CD4-positive, alpha-beta T cell (primary cell): ENCODE measurements around the gene MACC1. TPM values are rescaled to one million over a fixed set of nuclear protein-coding genes. Genes with fewer than 3 reads are reported as not detected.

Experiments used
- ATAC-seq: fragments of 200-7000 bp; cut with Tn5 transposase; one replicate; pipeline ENCODE4 v1.10.0; 2022; ENCODE audit warnings: mild to moderate bottlenecking; ENCODE audit not compliant: poor library complexity
- CTCF ChIA-PET: fragments of 350-600 bp; sonication (Branson Sonifier 250); formaldehyde crosslinking; loops from one replicate; lab custom pipeline; 2021; ENCODE audit warnings: antibody characterized with exemption, inconsistent platforms; lab: Charles Lee
- POLR2A ChIA-PET: fragments of 350-600 bp; sonication (Branson Sonifier 250); formaldehyde crosslinking; loops from one replicate; lab custom pipeline; 2021; ENCODE audit warnings: antibody characterized with exemption, inconsistent platforms; lab: Charles Lee
- DNase-seq, 14 experiments: peaks; one replicate each; pipeline ENCODE4 v3.0.0-alpha.2; 2013 to 2020; ENCODE audit warnings: mixed read lengths in 2 of 14
- H3K27ac ChIP-seq, 2 donors: one replicate each; pipeline versions ENCODE4 v1.5.1 to v1.7.0; 2013; ENCODE audit warnings: low read length in 2 of 2, low read depth in 1 of 2, mild to moderate bottlenecking in 1 of 2
- H3K27me3 ChIP-seq, 2 experiments: 1 replicate in 1 of 2; 2 replicates in 1 of 2; pipeline versions ENCODE4 v1.6.1 to v1.7.0; 2013; ENCODE audit warnings: low read length in 2 of 2, control low read depth in 1 of 2, mild to moderate bottlenecking in 1 of 2, moderate library complexity in 1 of 2; ENCODE audit not compliant: insufficient read depth in 2 of 2, control insufficient read depth in 1 of 2
- H3K36me3 ChIP-seq: one replicate; pipeline ENCODE4 v1.6.1; 2013; ENCODE audit warnings: low read length, control low read depth; ENCODE audit not compliant: insufficient read depth
- H3K4me1 ChIP-seq: one replicate; pipeline ENCODE4 v1.6.1; 2013; ENCODE audit warnings: low read length, control low read depth; ENCODE audit not compliant: insufficient read depth
- H3K4me3 ChIP-seq: one replicate; pipeline ENCODE4 v1.5.1; 2013; ENCODE audit warnings: mild to moderate bottlenecking, low read length, moderate library complexity
- H3K9me3 ChIP-seq, 2 experiments: 1 replicate in 1 of 2; 2 replicates in 1 of 2; pipeline versions ENCODE4 v1.6.1 to v1.7.0; 2013; ENCODE audit warnings: low read length in 2 of 2, mild to moderate bottlenecking in 2 of 2, control low read depth in 1 of 2, moderate library complexity in 1 of 2; ENCODE audit not compliant: control insufficient read depth in 1 of 2, insufficient read depth in 1 of 2
- H3K27ac Mint-ChIP-seq: one replicate; pipeline ENCODE4 v1.8.0; 2020; ENCODE audit warnings: mixed read lengths
- H3K27me3 Mint-ChIP-seq: one replicate; pipeline ENCODE4 v1.8.0; 2021; ENCODE audit warnings: mixed read lengths
- H3K36me3 Mint-ChIP-seq: one replicate; pipeline ENCODE4 v1.8.0; 2021; ENCODE audit warnings: low read depth, mixed read lengths
- H3K4me1 Mint-ChIP-seq: one replicate; pipeline ENCODE4 v1.8.0; 2021; ENCODE audit warnings: low read depth, mixed read lengths
- H3K4me3 Mint-ChIP-seq: one replicate; pipeline ENCODE4 v1.8.0; 2020; ENCODE audit warnings: mild to moderate bottlenecking, mixed read lengths
- H3K9me3 Mint-ChIP-seq: one replicate; pipeline ENCODE4 v1.8.0; 2020; ENCODE audit warnings: mixed read lengths
- intact Hi-C, 2 experiments: fragments of 100-400 bp; cut with DNase I in 1 of 2; cut with micrococcal nuclease in 1 of 2; formaldehyde crosslinking; loops; one replicate each; pipeline versions ENCODE4 v1.15.1 to v1.9.0; 2023 to 2025; cut with DNase I, micrococcal nuclease
- total RNA-seq, 174 experiments: library from RNA in 2 of 174; stranded (reverse) in 2 of 174; gene quantifications; one replicate each; pipeline ENCODE4 v1.2.3 and lab custom pipeline; 2021 to 2026
- TF ChIP-seq, protein P1 (sequence below): fragments of 200-600 bp; IDR thresholded peaks from one replicate; pipeline ENCODE4 v1.8.0; 2022; ENCODE audit warnings: antibody characterized with exemption, mild to moderate bottlenecking

MACC1 gene
- total RNA-seq, 2 experiments from 2014 or later = 0.05 to 0.14 TPM

- H3K9me3 Mint-ChIP-seq = peaks cover 5% of the 10 kb centered on the region
- ATAC-seq (no peak), DNase-seq (no peak)
- H3K27ac ChIP-seq = no peak overlapping the region
- no peak overlapping the region for H3K4me3 ChIP-seq
- no peaks in the 10 kb centered on the region for H3K9me3 ChIP-seq
- no peaks in the 10 kb centered on the region for H3K36me3 ChIP-seq
- H3K27ac Mint-ChIP-seq = no peak overlapping the region
- H3K4me1 ChIP-seq = no peaks in the 10 kb centered on the region
- CTCF ChIA-PET = no interaction called here
- no peaks in the 10 kb centered on the region for H3K27me3 ChIP-seq
- TF ChIP-seq, protein P1, sequence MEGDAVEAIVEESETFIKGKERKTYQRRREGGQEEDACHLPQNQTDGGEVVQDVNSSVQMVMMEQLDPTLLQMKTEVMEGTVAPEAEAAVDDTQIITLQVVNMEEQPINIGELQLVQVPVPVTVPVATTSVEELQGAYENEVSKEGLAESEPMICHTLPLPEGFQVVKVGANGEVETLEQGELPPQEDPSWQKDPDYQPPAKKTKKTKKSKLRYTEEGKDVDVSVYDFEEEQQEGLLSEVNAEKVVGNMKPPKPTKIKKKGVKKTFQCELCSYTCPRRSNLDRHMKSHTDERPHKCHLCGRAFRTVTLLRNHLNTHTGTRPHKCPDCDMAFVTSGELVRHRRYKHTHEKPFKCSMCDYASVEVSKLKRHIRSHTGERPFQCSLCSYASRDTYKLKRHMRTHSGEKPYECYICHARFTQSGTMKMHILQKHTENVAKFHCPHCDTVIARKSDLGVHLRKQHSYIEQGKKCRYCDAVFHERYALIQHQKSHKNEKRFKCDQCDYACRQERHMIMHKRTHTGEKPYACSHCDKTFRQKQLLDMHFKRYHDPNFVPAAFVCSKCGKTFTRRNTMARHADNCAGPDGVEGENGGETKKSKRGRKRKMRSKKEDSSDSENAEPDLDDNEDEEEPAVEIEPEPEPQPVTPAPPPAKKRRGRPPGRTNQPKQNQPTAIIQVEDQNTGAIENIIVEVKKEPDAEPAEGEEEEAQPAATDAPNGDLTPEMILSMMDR = no peak
- intact Hi-C loops = no loop called here
- H3K4me1 Mint-ChIP-seq = no peaks in the 10 kb centered on the region
- H3K27me3 Mint-ChIP-seq = no peaks in the 10 kb centered on the region
- H3K36me3 Mint-ChIP-seq = no peaks in the 10 kb centered on the region
- no peak overlapping the region for H3K4me3 Mint-ChIP-seq
- POLR2A ChIA-PET = no interaction called here
These were observed 25.8 kb downstream of the MACC1 start for GRCh38 chr7:20191391-20191869.

DNA sequence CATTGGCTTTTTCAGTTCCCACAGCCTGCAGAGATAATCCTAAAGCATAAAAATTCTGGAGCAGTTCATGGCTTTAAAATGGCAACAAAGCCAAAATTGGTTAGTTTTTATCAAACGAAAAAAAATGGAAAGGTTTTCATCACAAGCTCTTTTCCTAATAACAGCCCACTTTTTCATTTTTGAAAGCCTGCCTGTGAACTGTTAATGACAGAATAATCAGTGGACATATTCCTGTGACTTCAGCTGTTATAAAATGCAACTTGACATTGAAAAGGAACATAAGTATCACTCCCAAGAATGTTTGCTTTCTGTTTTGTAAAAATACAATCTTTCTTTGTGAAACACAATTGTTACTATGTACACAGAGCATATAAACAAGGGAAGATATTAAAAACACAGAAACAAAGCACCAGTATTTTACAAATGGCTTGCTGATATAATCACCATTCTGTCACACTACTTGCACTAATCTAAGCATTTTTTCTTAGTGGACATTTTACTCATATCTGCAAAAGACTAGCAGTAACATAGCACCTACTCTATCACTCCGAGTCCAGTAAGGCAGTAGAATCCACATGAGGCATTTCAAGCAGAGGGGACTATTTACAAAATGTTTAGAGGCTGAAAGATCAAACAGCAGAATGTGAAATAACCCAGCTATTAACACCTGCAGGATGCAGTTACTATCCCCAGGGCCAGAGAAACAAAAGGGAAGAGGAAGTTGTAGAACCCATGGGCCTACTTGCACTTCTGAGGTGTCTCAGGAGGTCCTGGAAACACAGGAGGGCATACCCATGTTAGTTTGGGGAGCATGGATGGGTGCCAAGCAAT, 26.4 kb downstream of the MACC1 start:
- no peak overlapping the region for H3K27ac ChIP-seq
- no peak for ATAC-seq
- no peak for DNase-seq
- H3K4me1 ChIP-seq = no peaks in the 10 kb centered on the region
- TF ChIP-seq, protein P1 = no peak
- H3K4me3 ChIP-seq = no peak overlapping the region
- intact Hi-C loops = no loop called here
- H3K36me3 ChIP-seq = no peaks in the 10 kb centered on the region
- ChIA-PET POLR2A (no interaction called here), CTCF (no interaction called here)
- no peaks in the 10 kb centered on the region for H3K27me3 ChIP-seq
- no peaks in the 10 kb centered on the region for H3K36me3 Mint-ChIP-seq
- H3K9me3 Mint-ChIP-seq = peaks cover 5% of the 10 kb centered on the region
- H3K27ac Mint-ChIP-seq = no peak overlapping the region
- no peaks in the 10 kb centered on the region for H3K27me3 Mint-ChIP-seq
- H3K4me3 Mint-ChIP-seq = no peak overlapping the region
- H3K9me3 ChIP-seq = no peaks in the 10 kb centered on the region
- H3K4me1 Mint-ChIP-seq = no peaks in the 10 kb centered on the region

DNA sequence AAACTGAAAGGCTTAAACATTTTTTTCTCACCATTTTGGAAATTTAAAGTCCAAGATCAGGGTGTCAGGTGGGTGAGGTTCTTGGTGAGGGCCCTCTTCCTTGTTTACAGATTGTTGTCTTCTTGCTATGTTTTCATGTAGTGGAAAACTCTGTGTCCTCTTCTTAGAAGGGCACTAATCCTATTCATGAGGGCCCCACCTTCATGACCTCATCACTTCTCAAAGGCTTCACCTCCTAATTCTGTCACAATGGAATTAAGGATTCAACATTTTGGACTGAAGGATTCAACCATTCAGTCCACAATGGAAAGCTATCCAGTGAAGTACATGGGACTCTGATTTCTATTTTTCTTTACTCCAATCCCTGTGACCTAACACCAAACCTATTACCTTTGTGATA, 27.3 kb downstream of the MACC1 start:
- ATAC-seq (no peak), DNase-seq (no peak)
- H3K27ac Mint-ChIP-seq = no peak overlapping the region
- Histone ChIP-seq H3K27ac (no peak overlapping the region), H3K36me3 (no peaks in the 10 kb centered on the region), H3K4me3 (no peak overlapping the region), H3K27me3 (no peaks in the 10 kb centered on the region), H3K4me1 (no peaks in the 10 kb centered on the region), H3K9me3 (no peaks in the 10 kb centered on the region)
- ChIA-PET CTCF (no interaction called here), POLR2A (no interaction called here)
- intact Hi-C loops = no loop called here
- H3K4me1 Mint-ChIP-seq = no peaks in the 10 kb centered on the region
- peaks cover 5% of the 10 kb centered on the region for H3K9me3 Mint-ChIP-seq
- no peaks in the 10 kb centered on the region for H3K36me3 Mint-ChIP-seq
- no peak overlapping the region for H3K4me3 Mint-ChIP-seq
- TF ChIP-seq, protein P1 = no peak
- no peaks in the 10 kb centered on the region for H3K27me3 Mint-ChIP-seq
